T47D (cell line): ENCODE data around the gene TRPV6.

Experiments
- DNase-seq, 2 experiments: peaks; one replicate each; pipeline versions ENCODE4 v3.0.0 to v3.0.0-alpha.2; 2011 to 2012; ENCODE audit warnings: low read depth in 1 of 2, low spot score in 1 of 2
- JUND ChIP-seq: IDR thresholded peaks from 2 replicates; pipeline ENCODE4 v1.6.1; 2012; ENCODE audit warnings: low read depth
- in situ Hi-C: cut with HindIII; loops from 2 replicates; pipeline ENCODE4 v1.10.0; 2016; ENCODE audit warnings: low sequenced_read_pairs, low pct_unique_long_range_greater_than_20kb

The TRPV6 gene

GRCh38 chr7:142836426-142836825 is 49.1 kb downstream of the TRPV6 start:
- TF ChIP-seq JUND = no peak
- in situ Hi-C loops = no loop called here

DNA sequence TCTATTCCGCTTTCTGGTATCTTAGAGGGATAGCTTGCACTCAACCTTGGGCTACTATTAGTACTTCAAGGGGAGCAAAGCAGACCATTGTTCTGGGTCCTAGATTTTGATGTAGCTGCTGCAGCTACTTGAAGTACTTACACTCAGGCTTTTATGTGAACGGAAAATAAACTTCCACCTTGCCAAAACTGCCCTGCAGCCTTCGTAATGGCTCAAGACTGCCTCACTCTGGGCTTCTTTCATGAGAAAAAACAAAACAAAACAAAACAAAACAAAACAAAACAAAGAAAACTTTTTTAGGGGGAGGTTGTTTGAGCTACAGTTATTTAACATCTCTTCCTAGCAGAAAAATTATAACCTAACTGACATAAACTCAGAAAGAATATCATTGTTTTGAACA is 50.1 kb downstream of the TRPV6 start:
- DNase-seq = no peak
- in situ Hi-C loops = no loop called here
- TF ChIP-seq JUND = no peak

More at GRCh38 chr7:142836426-142836825, 49.1 kb downstream of the TRPV6 start:
- no peak for DNase-seq

DNA sequence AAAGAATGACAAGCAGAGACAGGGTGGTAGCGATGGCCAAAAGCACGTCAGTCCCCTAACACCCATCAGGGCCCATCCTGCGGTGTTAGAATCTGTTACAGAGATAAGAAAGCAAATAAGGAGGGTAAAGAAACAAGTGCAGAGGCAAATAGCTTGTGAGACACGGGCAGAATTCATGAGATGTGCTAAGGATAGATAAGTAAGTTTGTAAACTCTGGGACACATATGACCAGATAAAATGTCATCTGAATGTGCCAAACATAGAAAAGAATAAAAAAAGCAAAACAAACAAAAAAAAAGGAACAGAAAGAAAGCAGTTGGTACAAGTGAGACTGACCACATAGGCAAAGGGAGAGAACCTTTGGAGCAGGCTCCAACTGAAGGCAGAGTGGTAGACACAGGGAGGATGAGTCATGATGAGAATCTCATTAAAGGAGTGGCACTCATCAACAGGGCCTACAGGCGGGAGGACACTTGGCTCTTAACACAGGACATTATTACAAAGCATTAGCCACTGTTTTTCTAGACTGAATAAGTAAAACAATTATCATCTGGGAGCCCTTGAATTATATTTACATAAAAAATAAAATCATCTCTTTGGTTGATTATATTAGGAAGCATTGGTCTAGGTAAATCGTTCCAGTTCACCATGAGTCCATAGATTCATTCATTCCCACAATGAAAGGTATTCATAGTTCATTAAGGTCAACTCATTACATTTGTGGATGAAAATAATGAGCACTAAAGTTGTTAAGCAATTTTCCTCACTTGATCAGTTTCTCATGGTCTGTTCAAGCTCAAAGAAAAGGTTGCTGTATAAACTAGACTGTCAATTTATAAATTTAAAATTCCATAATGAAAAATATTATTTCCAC is 52.1 kb downstream of the TRPV6 start:
- DNase-seq = no peak
- in situ Hi-C loops = no loop called here
- TF ChIP-seq JUND = no peak

DNA sequence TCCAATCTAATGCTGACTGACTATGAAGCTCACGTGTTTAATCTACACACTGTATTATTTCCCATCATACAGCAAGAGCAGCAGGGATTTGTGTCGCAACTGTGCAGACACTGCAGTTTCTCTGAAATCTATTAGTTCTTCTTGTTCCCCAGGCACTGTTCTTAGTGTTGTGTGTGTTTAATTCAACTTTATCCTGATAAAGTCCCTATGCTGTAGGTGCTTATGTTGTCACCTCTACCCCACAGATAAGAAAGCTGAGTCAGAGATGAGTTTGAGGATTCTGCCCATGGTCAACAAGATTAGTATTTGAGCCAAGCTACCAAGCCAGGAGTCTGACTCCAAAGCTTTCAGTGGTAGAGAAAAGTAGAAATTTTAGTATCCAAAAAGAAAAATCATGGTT is 53.1 kb downstream of the TRPV6 start:
- in situ Hi-C loops = no loop called here
- no peak for DNase-seq

DNA sequence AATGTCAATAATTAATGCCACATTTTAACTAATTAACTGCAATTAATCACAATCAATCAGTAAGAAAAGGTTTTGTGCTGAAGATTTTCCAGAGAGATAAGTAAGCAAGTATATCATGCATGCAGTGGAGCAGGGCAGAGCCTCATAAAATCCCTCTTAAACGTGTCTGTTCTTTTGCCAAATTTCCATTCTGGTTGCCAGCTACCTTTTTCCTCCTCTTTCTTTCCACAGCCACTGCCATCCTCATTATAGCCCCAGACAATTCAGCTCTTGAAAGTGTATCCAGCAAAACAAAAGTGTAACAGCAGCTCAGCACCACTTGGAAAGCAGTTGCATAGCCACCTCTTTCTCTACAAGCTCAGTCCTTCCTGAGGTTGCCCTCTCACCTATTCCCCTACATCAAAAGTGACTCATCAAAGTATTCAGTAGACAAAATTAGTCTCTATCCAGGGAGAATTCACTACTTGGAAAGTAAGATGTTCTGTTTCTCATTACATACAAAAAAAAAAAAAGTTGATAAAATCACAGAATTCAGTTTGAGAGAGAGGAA is 57.5 kb downstream of the TRPV6 start:
- no peak for DNase-seq
- in situ Hi-C loops = no loop called here
- no peak for TF ChIP-seq JUND

More for the DNA sequence above, 53.1 kb downstream of the TRPV6 start:
- TF ChIP-seq JUND = no peak

DNA sequence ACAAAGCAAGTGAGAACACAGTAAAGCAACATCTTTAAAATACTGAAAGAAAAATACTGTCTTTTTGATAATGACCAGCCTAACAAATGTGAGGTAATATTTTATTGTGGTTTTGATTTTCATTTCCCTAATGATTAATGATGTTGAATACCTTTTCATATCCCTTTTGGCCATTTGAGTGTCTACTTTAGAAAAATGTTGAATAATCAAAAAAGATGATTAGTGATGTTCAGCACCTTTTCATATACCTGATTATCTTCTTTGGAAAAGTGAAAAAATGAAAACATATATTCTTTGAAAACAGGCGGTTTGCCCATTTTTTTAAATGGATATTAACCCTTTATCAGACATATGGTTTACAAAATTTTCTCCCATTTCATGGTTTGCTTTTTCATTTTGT is 62.8 kb downstream of the TRPV6 start:
- in situ Hi-C loops = no loop called here
- DNase-seq = no peak
- no peak for TF ChIP-seq JUND
